ENCODE results near the gene GPHN. TPM values are rescaled to one million over a fixed set of nuclear protein-coding genes. Genes with fewer than 3 reads are reported as not detected.
A peak's percentile ranks its signal among the peaks of the same experiment; 100 is the strongest.

The GPHN gene
- 10 to 100 TPM; 29.8 to 37.5 TPM for total RNA-seq

DNA sequence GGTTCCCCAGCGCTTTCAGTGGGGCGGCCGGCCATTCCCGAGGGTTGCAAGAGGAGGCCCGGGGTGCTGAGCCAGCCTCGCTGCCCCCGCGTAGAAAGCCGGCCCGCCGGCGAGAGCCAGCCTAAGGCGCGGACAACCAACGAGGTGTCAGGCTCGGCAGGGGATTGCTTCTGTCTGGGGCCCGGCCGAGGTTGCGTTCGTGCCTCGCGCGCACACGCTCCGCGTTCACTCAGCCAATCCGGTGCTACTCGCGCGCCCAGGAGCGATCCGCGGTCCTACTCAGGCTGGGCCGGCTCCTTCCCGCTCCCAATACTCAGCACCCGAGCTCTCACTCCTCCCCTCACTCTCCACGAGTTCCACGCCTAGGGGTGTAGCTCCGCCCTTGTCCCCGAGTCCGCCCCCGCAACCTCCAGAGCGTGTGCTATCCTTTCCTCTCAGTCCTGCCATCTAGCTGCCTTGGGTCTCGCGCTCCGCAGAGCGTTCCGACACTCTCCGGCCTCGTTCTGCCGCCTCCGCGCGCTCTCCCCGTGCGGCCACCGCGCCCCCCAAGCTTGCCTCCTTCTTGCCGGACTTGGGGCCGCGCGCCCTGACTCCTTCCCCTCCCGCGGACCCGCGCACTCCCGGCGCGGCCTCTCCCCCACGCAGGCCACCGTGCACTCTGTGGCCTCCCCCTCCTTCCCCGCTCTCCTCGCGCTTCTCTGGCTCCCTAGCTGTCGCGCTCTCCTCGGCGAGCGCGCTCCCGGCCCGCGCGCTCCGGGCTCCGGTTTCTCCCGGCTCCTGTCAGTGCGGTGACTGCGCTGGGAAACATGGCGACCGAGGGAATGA, at the start of gene GPHN:
GPHN (plus strand) TSS at position 426 of the 825 bp plus-strand sequence.
- DNase-seq (peak; percentile 96), ATAC-seq (peak; percentile 96)
- ChIA-PET CTCF (interaction anchor here (0.6 to 1.6 kb wide), 8 partner anchors 10 to 852 kb away, joined by 3 to 8 read pairs (median 4); partner anchors contain the start of genes ATP6V1D and EIF2S1), POLR2A (interaction anchor here (0.6 to 0.7 kb wide), 3 partner anchors 41 to 1753 kb away, joined by 3 to 6 read pairs (median 3); no protein-coding TSS in a partner anchor)
- Mint-ChIP-seq H3K27me3 (peaks cover 3% of the 10 kb centered on the region), H3K36me3 (ENCODE audit: low read depth) (peaks cover under 1% of the 10 kb centered on the region), H3K4me3 (peak within 1 kb of the TSS; percentile 90), H3K4me1 (peaks cover 39% of the 10 kb centered on the region), H3K9me3 (ENCODE audit: low read depth) (no peaks in the 10 kb centered on the region), H3K27ac (peak within 1 kb of the TSS; percentile 94)
- intact Hi-C loops (cut with DNase I, micrococcal nuclease) = loop anchor here (1.0 to 10.0 kb wide), 10 partner anchors 94 to 1406 kb away; partner anchors contain the start of genes PALS1 (in 2 of the 2), ATP6V1D (in 1 of the 2), EIF2S1 (in 1 of the 2) and MAX (in 1 of the 2)

DNA sequence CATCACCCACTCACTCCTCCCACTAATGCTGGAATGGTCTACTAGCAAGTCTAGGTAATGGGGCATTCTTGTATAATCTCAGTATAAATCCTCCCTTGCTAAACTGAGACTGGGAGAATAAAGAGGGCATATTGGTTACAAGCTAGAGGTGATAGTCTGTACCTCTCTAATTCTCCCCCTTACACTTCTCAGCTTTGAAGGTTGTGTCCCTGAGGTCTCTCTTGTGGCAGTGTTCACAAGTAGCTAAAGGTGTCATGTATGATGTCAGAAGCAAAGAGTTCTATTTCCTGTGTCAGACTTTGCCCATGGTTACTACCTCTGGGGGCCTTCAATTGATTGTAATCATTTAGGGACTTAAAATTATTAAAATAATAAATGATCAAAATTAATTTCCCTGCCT, 48.3 kb upstream of the GPHN start:
- H3K4me3 Mint-ChIP-seq = no peak overlapping the region
- H3K36me3 Mint-ChIP-seq (ENCODE audit: low read depth) = peaks cover 4% of the 10 kb centered on the region
- ATAC-seq (no peak), DNase-seq (no peak)
- ChIA-PET POLR2A (no interaction called here), CTCF (no interaction called here)
- H3K9me3 Mint-ChIP-seq (ENCODE audit: low read depth) = no peaks in the 10 kb centered on the region
- intact Hi-C loops (cut with DNase I, micrococcal nuclease) = no loop called here
- no peaks in the 10 kb centered on the region for H3K27me3 Mint-ChIP-seq
- no peak overlapping the region for H3K27ac Mint-ChIP-seq
- no peaks in the 10 kb centered on the region for H3K4me1 Mint-ChIP-seq

DNA sequence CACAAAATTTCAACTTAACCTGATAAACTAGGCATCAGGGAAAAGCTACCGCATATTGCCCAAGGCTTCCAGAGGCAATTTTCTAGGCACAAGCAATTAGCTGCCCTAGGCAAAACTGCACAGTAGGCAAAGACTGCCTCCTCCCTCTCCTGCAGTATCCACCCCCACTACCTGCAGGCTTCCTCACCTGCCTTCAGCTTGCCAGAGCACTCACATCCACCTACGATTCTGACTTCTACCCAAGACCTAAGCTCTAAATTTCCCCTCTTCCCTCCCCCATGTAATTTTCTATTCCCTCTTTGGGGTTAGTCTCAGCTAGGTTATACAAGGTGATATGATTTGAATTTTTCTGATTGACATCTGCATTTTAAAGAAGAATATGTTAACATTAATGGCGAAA, 43.7 kb upstream of the GPHN start:
- no peak for DNase-seq
- ChIA-PET POLR2A (no interaction called here), CTCF (interaction anchor here (1.0 to 1.7 kb wide), 2 partner anchors 12 to 14 kb away, joined by 3 to 5 read pairs; no protein-coding TSS in a partner anchor)
- no peak for ATAC-seq
- intact Hi-C loops (cut with DNase I, micrococcal nuclease) = no loop called here
- Mint-ChIP-seq H3K27ac (no peak overlapping the region), H3K4me3 (no peak overlapping the region), H3K9me3 (ENCODE audit: low read depth) (no peaks in the 10 kb centered on the region), H3K27me3 (no peaks in the 10 kb centered on the region), H3K36me3 (ENCODE audit: low read depth) (no peaks in the 10 kb centered on the region), H3K4me1 (no peaks in the 10 kb centered on the region)

DNA sequence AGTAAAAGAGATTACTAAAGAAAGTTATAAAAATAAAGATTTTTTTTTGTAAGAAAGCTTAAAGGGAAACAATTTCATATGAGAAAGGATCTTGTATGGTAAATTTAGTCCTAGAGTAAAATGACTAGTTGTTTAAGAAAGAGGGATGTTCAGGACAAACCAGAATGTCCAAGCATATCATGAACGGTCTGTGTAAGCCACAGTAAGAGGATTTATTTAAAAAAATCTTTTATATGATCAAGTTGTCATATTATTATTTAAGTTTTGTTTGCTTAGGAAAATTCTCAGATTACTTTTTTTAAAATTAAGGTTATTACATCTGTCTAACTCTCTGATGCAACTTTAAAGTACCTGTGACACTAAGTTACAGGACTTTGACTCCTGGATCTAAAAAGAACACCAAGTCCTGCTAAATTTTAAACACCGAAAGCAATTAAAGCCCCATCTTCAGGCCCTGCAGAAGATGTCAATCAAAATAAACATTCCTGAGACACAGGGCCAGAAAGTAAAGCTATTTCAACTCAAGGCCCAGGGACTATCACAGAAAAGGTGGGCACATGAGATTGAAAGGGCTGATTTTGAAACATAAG, 39.1 kb upstream of the GPHN start:
- no peak for DNase-seq

DNA sequence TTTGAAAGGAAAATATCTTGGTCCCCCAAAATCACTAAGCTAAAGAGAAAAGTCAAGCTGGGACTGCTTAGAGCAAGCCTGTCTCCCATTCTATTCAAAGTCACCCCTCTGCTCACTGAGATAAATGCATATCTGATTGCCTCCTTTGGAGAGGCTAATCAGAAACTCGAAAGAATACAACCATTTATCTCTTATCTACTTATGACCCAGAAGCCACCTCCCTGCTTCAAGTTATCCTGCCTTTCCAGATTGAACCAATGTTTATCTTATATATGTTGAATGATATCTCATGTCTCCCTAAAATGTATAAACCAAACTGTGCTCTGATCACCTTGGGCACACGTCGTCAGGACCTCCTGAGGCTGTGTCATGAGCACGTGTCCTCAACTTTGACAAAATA, 36.4 kb upstream of the GPHN start:
- no peaks in the 10 kb centered on the region for H3K4me1 Mint-ChIP-seq
- H3K27ac Mint-ChIP-seq = no peak overlapping the region
- intact Hi-C loops (cut with DNase I, micrococcal nuclease) = no loop called here
- H3K9me3 Mint-ChIP-seq (ENCODE audit: low read depth) = peaks cover 8% of the 10 kb centered on the region
- no peak for ATAC-seq
- CTCF ChIA-PET = no interaction called here
- H3K4me3 Mint-ChIP-seq = no peak overlapping the region
- no peak for DNase-seq
- H3K27me3 Mint-ChIP-seq = no peaks in the 10 kb centered on the region
- POLR2A ChIA-PET = no interaction called here
- peaks cover 1% of the 10 kb centered on the region for H3K36me3 Mint-ChIP-seq (ENCODE audit: low read depth)

More for the DNA sequence above, 39.1 kb upstream of the GPHN start:
- peaks cover 8% of the 10 kb centered on the region for H3K9me3 Mint-ChIP-seq (ENCODE audit: low read depth)
- intact Hi-C loops (cut with DNase I, micrococcal nuclease) = no loop called here
- POLR2A ChIA-PET = no interaction called here
- H3K4me1 Mint-ChIP-seq = no peaks in the 10 kb centered on the region
- ATAC-seq = no peak
- no peak overlapping the region for H3K27ac Mint-ChIP-seq
- H3K36me3 Mint-ChIP-seq (ENCODE audit: low read depth) = peaks cover 1% of the 10 kb centered on the region
- CTCF ChIA-PET = interaction anchor here (0.6 to 0.7 kb wide), 2 partner anchors 856 to 1797 kb away, joined by 3 read pairs; no protein-coding TSS in a partner anchor
- no peaks in the 10 kb centered on the region for H3K27me3 Mint-ChIP-seq
- H3K4me3 Mint-ChIP-seq = no peak overlapping the region

DNA sequence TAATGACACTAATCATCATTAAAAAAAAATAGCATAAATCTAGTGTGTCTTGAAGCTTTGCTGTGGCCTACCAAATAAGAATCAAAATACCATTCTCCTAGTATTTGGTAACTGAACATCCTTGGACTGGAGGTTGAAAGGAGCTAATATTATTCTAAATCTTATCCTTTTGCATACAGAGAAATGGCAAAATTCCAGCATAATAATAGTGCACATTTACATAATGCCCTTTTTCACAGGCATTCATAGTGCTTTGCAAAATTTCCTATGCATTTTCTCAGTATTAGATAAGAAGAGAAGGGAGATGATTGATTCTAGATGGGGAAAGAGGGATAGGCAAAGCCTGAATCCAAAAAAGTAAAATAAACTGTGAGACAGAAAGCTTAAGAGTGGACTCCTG, 35.7 kb upstream of the GPHN start:
- Mint-ChIP-seq H3K9me3 (ENCODE audit: low read depth) (peaks cover 8% of the 10 kb centered on the region), H3K4me1 (no peaks in the 10 kb centered on the region), H3K27me3 (no peaks in the 10 kb centered on the region), H3K27ac (no peak overlapping the region), H3K36me3 (ENCODE audit: low read depth) (peaks cover 1% of the 10 kb centered on the region), H3K4me3 (no peak overlapping the region)
- intact Hi-C loops (cut with DNase I, micrococcal nuclease) = no loop called here
- ATAC-seq (no peak), DNase-seq (no peak)
- ChIA-PET CTCF (no interaction called here), POLR2A (no interaction called here)

DNA sequence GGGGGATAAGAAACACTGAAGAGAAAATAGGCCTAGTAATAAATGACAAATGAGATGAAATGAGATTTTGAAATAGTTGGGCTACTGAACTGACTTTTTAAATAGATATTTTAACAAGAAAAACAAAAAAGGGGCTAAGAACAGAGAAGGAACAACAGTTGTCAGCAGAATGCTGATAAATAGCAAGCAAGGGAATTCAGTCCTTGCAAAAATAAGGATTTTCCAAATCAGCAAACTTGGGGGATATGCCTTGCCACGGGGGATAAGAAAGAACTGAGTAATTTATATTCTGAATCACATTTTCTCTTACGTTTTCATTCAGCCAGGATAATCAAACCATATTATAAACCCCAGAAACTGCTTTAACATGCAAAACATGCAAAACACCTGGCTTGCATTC, 34.7 kb upstream of the GPHN start:
- ATAC-seq (no peak), DNase-seq (no peak)
- Mint-ChIP-seq H3K4me3 (no peak overlapping the region), H3K36me3 (ENCODE audit: low read depth) (peaks cover 1% of the 10 kb centered on the region), H3K27ac (no peak overlapping the region), H3K4me1 (no peaks in the 10 kb centered on the region), H3K9me3 (ENCODE audit: low read depth) (peaks cover 8% of the 10 kb centered on the region), H3K27me3 (no peaks in the 10 kb centered on the region)
- CTCF ChIA-PET = no interaction called here
- intact Hi-C loops (cut with DNase I, micrococcal nuclease) = no loop called here
- POLR2A ChIA-PET = no interaction called here

DNA sequence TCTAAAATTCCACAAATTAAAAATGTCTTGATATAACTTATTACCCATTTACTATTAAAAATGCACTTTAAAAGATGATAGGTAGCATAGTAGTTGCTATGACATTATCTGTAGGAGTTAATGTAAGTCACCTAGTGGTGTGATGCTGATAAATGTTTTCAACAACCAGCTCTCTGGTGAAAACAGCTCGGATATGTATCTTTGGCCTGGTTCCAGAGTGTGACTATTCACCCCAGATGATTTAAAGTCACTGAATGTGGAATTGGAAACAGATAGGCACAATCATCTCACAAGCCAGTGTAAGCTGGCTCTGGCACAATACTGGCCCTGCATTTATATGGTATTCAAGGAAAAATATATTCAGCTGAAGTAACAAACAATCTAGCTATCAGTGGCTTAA, 31.0 kb upstream of the GPHN start:
- CTCF ChIA-PET = interaction anchor here (0.8 to 1.4 kb wide), 3 partner anchors 13 to 118 kb away, joined by 3 to 5 read pairs (median 3); no protein-coding TSS in a partner anchor

DNA sequence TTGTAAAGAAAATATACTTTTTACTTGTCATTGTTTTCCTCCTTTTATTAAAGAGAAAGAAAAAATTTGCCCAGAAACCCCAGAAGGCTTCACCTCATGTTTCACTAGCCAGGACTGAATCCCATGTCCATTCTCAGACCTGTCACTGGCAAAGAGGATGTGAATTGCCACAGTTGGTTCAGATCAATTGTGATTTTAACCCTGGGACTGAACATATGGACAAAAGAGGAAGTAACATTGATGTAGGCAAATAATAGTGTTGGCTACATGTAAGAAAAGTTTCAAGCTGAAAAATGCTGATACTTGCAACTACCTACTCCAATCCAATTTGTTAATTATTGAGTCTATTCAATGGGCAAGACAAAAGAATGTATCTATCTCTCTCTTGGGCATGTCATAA, 30.4 kb upstream of the GPHN start:
- no peak for DNase-seq
- intact Hi-C loops (cut with DNase I, micrococcal nuclease) = no loop called here
- no peak for ATAC-seq
- Mint-ChIP-seq H3K27ac (no peak overlapping the region), H3K4me3 (no peak overlapping the region), H3K4me1 (no peaks in the 10 kb centered on the region), H3K27me3 (no peaks in the 10 kb centered on the region), H3K9me3 (ENCODE audit: low read depth) (no peaks in the 10 kb centered on the region), H3K36me3 (ENCODE audit: low read depth) (no peaks in the 10 kb centered on the region)
- ChIA-PET POLR2A (no interaction called here), CTCF (interaction anchor here (0.8 kb wide), 1 partner anchor 118 kb away, joined by 3 read pairs; no protein-coding TSS in a partner anchor)

More for the DNA sequence above, 31.0 kb upstream of the GPHN start:
- Mint-ChIP-seq H3K4me1 (no peaks in the 10 kb centered on the region), H3K27ac (no peak overlapping the region), H3K36me3 (ENCODE audit: low read depth) (no peaks in the 10 kb centered on the region), H3K4me3 (no peak overlapping the region), H3K9me3 (ENCODE audit: low read depth) (no peaks in the 10 kb centered on the region), H3K27me3 (no peaks in the 10 kb centered on the region)
- intact Hi-C loops (cut with DNase I, micrococcal nuclease) = no loop called here
- DNase-seq (no peak), ATAC-seq (no peak)
- POLR2A ChIA-PET = no interaction called here

DNA sequence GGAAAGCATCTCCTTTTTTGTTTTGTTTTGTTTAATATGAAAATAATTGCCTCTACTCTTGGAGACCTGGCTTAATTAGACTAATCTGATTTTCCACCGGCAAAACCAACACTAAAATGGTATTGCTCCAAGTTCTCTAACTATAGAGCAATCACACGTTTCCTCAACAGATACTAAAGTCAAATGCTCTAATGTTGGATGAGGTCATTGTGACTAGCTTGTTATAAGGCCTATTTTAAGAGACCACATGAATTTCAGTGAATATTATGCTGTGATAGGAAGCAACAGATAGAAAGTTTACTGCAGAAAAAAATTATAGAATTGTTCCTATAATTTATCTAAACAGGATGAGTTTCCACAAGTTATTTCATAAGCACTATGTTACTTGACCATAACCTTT, 25.1 kb upstream of the GPHN start:
- no peak overlapping the region for H3K4me3 Mint-ChIP-seq
- intact Hi-C loops (cut with DNase I, micrococcal nuclease) = no loop called here
- ChIA-PET POLR2A (no interaction called here), CTCF (interaction anchor here (1.6 kb wide), 1 partner anchor 24 kb away, joined by 4 read pairs; the partner anchor contains the start of gene GPHN)
- DNase-seq = no peak
- H3K27ac Mint-ChIP-seq = no peak overlapping the region
- no peaks in the 10 kb centered on the region for H3K27me3 Mint-ChIP-seq
- ATAC-seq = no peak
- H3K9me3 Mint-ChIP-seq (ENCODE audit: low read depth) = no peaks in the 10 kb centered on the region
- H3K36me3 Mint-ChIP-seq (ENCODE audit: low read depth) = no peaks in the 10 kb centered on the region
- H3K4me1 Mint-ChIP-seq = no peaks in the 10 kb centered on the region

DNA sequence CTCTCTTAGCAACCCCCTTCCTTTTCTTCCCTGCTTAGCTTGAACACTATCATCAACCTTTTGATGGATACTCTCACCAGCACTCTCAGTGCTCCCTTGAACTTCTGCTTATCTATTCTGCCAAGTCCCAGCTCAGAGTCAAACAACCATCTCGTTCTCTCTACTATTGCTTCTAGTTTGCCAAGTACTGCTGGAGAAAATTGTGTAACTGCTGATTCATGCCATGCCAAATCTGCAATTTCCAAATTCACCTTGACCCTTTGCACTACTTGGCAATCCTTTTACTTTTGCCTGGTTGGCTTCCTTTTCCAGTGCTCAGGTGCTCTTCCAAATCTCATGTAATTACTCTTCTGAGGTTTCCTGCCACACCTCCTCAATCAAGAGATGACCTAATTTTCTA, 24.6 kb upstream of the GPHN start:
- Mint-ChIP-seq H3K36me3 (ENCODE audit: low read depth) (no peaks in the 10 kb centered on the region), H3K4me1 (no peaks in the 10 kb centered on the region), H3K27ac (no peak overlapping the region), H3K4me3 (no peak overlapping the region), H3K9me3 (ENCODE audit: low read depth) (no peaks in the 10 kb centered on the region), H3K27me3 (no peaks in the 10 kb centered on the region)
- no peak for ATAC-seq
- CTCF ChIA-PET = no interaction called here
- intact Hi-C loops (cut with DNase I, micrococcal nuclease) = no loop called here
- POLR2A ChIA-PET = no interaction called here
- no peak for DNase-seq

DNA sequence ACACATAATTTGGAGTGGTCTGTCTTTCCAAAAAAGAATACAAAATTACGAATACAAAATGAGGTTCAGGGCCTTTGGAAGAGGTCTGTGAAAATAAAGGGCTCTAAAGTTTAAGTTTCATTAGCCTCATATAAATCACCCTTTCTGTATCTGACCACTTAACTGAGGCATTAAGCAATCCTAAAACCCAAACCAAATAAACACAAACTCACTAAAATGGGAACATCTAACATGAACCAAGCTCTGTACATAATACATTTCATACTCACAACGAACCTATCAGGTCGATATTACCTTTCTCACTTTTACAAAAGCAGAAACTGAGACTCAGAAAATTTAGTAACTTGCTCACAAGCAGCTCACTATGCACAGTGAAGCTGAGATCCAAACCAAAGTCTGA, 22.9 kb upstream of the GPHN start:
- Mint-ChIP-seq H3K4me1 (no peaks in the 10 kb centered on the region), H3K4me3 (no peak overlapping the region), H3K36me3 (ENCODE audit: low read depth) (no peaks in the 10 kb centered on the region), H3K9me3 (ENCODE audit: low read depth) (no peaks in the 10 kb centered on the region), H3K27ac (no peak overlapping the region), H3K27me3 (no peaks in the 10 kb centered on the region)
- ChIA-PET POLR2A (no interaction called here), CTCF (no interaction called here)
- DNase-seq (no peak), ATAC-seq (no peak)
- intact Hi-C loops (cut with DNase I, micrococcal nuclease) = no loop called here
